H1 (cell line): ENCODE measurements around the gene ZNRF2. TPM values are rescaled to one million over a fixed set of nuclear protein-coding genes. Genes with fewer than 3 reads are reported as not detected.

Experiments
- CBX8 ChIP-seq: fragments of 300-800, 300-1000 bp; sonication (generic); IDR thresholded peaks from 2 replicates; pipeline ENCODE4 v1.7.1; 2016; ENCODE audit warnings: low read depth, low read length, borderline replicate concordance
- CTBP2 ChIP-seq: IDR thresholded peaks from 2 replicates; pipeline ENCODE4 v1.7.0; 2011; ENCODE audit warnings: borderline replicate concordance, mild to moderate bottlenecking, moderate library complexity, mixed read lengths, low read length; ENCODE audit not compliant: insufficient read depth, insufficient read length
- GABPA ChIP-seq: IDR thresholded peaks from 2 replicates; pipeline ENCODE4 v1.6.1; 2011; ENCODE audit warnings: mild to moderate bottlenecking, low read length, moderate library complexity, borderline replicate concordance; ENCODE audit not compliant: insufficient read depth
- POLR2AphosphoS5 ChIP-seq: IDR thresholded peaks from 2 replicates; pipeline ENCODE4 v1.6.1; 2011; ENCODE audit warnings: low read depth, low read length
- RBBP5 ChIP-seq: IDR thresholded peaks from 2 replicates; pipeline ENCODE4 v1.7.1; 2012; ENCODE audit warnings: low read depth, mild to moderate bottlenecking, inconsistent platforms, low read length, moderate library complexity, borderline replicate concordance
- polyA plus RNA-seq, 7 experiments: library from polyadenylated mRNA; depleted of rRNA in 3 of 7; stranded (reverse) in 5 of 7; unstranded in 2 of 7; fragments of >200 nt in 5 of 7; fragments of 200-250 nt in 2 of 7; gene quantifications; 1 replicate in 5 of 7; 2 replicates in 1 of 7; 4 replicates in 1 of 7; pipeline versions ENCODE4 v1.2.1 to v1.2.3, GENCODE V29; 2011 to 2013; ENCODE audit warnings: missing spikeins in 2 of 7, mixed read lengths in 2 of 7
- total RNA-seq: library from RNA; stranded (reverse); fragmentation: NEBNext Ultra II Directional; extraction: Animal tissue kit (Norgen Biotek cat#: 25700); gene quantifications from 2 replicates; pipeline ENCODE4 v1.2.1, GENCODE V29; 2021
- TF ChIP-seq, protein P1 (sequence below): fragments of 300-600 bp; sonication (generic); IDR thresholded peaks from 2 replicates; pipeline ENCODE4 v1.7.1; 2012; ENCODE audit warnings: low read length, moderate library complexity, mild to moderate bottlenecking, inconsistent platforms; ENCODE audit not compliant: insufficient replicate concordance

The ZNRF2 gene
- total and polyA plus RNA-seq, 2 of the 8 experiments (the other 6 are each of a cell fraction or from before 2014, with no cell fraction given): 2.9 to 16.2 TPM

DNA sequence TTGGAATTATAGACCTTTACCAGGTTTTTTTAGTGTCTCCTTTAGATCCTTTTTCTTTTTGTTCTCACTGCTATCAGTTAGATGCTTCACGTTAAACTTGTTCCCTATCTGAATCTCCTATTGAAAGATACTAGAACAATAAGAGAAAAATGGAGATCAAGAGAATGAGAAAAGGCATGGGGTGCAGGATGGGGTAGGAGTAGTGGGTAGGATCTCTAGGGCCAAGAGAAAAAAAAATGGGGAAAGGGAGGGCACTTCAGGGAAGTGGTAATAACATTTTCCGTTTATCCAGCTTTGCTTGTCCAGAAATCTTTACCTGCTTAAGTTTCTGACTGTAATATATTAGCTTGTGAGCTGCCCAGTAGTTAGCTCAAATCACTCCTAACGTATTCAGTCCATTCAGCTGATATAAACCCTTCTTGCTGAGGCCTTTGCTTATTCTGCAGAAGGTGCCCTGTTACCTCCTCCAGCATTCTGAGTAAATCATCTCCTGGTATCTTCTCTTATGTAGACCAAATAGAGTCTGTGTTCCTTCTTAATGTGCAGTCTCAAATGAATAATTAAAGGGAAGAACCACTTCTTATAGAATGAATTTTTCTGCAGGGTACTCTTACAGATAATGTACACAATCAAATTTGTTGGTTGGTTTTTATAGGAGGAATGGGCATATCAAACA is 69.7 kb downstream of the ZNRF2 start (continued):
- TF ChIP-seq, protein P1, sequence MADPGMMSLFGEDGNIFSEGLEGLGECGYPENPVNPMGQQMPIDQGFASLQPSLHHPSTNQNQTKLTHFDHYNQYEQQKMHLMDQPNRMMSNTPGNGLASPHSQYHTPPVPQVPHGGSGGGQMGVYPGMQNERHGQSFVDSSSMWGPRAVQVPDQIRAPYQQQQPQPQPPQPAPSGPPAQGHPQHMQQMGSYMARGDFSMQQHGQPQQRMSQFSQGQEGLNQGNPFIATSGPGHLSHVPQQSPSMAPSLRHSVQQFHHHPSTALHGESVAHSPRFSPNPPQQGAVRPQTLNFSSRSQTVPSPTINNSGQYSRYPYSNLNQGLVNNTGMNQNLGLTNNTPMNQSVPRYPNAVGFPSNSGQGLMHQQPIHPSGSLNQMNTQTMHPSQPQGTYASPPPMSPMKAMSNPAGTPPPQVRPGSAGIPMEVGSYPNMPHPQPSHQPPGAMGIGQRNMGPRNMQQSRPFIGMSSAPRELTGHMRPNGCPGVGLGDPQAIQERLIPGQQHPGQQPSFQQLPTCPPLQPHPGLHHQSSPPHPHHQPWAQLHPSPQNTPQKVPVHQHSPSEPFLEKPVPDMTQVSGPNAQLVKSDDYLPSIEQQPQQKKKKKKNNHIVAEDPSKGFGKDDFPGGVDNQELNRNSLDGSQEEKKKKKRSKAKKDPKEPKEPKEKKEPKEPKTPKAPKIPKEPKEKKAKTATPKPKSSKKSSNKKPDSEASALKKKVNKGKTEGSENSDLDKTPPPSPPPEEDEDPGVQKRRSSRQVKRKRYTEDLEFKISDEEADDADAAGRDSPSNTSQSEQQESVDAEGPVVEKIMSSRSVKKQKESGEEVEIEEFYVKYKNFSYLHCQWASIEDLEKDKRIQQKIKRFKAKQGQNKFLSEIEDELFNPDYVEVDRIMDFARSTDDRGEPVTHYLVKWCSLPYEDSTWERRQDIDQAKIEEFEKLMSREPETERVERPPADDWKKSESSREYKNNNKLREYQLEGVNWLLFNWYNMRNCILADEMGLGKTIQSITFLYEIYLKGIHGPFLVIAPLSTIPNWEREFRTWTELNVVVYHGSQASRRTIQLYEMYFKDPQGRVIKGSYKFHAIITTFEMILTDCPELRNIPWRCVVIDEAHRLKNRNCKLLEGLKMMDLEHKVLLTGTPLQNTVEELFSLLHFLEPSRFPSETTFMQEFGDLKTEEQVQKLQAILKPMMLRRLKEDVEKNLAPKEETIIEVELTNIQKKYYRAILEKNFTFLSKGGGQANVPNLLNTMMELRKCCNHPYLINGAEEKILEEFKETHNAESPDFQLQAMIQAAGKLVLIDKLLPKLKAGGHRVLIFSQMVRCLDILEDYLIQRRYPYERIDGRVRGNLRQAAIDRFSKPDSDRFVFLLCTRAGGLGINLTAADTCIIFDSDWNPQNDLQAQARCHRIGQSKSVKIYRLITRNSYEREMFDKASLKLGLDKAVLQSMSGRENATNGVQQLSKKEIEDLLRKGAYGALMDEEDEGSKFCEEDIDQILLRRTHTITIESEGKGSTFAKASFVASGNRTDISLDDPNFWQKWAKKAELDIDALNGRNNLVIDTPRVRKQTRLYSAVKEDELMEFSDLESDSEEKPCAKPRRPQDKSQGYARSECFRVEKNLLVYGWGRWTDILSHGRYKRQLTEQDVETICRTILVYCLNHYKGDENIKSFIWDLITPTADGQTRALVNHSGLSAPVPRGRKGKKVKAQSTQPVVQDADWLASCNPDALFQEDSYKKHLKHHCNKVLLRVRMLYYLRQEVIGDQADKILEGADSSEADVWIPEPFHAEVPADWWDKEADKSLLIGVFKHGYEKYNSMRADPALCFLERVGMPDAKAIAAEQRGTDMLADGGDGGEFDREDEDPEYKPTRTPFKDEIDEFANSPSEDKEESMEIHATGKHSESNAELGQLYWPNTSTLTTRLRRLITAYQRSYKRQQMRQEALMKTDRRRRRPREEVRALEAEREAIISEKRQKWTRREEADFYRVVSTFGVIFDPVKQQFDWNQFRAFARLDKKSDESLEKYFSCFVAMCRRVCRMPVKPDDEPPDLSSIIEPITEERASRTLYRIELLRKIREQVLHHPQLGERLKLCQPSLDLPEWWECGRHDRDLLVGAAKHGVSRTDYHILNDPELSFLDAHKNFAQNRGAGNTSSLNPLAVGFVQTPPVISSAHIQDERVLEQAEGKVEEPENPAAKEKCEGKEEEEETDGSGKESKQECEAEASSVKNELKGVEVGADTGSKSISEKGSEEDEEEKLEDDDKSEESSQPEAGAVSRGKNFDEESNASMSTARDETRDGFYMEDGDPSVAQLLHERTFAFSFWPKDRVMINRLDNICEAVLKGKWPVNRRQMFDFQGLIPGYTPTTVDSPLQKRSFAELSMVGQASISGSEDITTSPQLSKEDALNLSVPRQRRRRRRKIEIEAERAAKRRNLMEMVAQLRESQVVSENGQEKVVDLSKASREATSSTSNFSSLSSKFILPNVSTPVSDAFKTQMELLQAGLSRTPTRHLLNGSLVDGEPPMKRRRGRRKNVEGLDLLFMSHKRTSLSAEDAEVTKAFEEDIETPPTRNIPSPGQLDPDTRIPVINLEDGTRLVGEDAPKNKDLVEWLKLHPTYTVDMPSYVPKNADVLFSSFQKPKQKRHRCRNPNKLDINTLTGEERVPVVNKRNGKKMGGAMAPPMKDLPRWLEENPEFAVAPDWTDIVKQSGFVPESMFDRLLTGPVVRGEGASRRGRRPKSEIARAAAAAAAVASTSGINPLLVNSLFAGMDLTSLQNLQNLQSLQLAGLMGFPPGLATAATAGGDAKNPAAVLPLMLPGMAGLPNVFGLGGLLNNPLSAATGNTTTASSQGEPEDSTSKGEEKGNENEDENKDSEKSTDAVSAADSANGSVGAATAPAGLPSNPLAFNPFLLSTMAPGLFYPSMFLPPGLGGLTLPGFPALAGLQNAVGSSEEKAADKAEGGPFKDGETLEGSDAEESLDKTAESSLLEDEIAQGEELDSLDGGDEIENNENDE: no peak
- no peak for TF ChIP-seq CTBP2
- TF ChIP-seq RBBP5: no peak
- TF ChIP-seq POLR2AphosphoS5: no peak
- TF ChIP-seq CBX8: no peak
- TF ChIP-seq GABPA: no peak
